ENCODE data around the gene CHD6.

Gene CHD6

DNA sequence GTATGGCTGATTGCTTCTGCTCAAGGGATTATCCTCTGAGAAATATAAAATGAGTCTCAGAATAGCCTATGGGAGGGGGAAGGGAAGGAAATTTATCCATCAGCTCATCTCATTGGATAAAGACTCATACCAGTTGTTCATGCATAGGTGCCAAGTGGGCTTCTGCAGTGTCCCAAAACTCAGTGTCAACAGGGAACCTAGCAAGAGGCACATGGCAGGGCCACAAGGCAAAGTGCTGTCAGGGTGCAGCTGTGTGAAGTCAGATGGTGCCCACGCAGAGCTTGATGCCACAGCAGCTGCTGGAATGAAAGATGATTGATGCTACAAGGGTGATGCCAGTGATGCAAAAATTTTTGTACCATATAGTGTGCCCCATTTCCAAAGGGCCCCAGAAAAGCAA, 3.2 kb upstream of the CHD6 start:
- TF ChIP-seq GABPA (IDR thresholded peaks at IDR 0.05; ENCODE audit: low read depth) (no peak), POLR2AphosphoS5 (IDR thresholded peaks at IDR 0.05; ENCODE audit: low read depth) (no peak), SPI1 (IDR thresholded peaks at IDR 0.05; ENCODE audit: borderline replicate concordance, low read depth) (no peak)
- TF ChIP-seq, protein P1, sequence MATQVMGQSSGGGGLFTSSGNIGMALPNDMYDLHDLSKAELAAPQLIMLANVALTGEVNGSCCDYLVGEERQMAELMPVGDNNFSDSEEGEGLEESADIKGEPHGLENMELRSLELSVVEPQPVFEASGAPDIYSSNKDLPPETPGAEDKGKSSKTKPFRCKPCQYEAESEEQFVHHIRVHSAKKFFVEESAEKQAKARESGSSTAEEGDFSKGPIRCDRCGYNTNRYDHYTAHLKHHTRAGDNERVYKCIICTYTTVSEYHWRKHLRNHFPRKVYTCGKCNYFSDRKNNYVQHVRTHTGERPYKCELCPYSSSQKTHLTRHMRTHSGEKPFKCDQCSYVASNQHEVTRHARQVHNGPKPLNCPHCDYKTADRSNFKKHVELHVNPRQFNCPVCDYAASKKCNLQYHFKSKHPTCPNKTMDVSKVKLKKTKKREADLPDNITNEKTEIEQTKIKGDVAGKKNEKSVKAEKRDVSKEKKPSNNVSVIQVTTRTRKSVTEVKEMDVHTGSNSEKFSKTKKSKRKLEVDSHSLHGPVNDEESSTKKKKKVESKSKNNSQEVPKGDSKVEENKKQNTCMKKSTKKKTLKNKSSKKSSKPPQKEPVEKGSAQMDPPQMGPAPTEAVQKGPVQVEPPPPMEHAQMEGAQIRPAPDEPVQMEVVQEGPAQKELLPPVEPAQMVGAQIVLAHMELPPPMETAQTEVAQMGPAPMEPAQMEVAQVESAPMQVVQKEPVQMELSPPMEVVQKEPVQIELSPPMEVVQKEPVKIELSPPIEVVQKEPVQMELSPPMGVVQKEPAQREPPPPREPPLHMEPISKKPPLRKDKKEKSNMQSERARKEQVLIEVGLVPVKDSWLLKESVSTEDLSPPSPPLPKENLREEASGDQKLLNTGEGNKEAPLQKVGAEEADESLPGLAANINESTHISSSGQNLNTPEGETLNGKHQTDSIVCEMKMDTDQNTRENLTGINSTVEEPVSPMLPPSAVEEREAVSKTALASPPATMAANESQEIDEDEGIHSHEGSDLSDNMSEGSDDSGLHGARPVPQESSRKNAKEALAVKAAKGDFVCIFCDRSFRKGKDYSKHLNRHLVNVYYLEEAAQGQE (IDR thresholded peaks at IDR 0.05; ENCODE audit: insufficient replicate concordance, low read depth): no peak
- TF ChIP-seq, protein P2, sequence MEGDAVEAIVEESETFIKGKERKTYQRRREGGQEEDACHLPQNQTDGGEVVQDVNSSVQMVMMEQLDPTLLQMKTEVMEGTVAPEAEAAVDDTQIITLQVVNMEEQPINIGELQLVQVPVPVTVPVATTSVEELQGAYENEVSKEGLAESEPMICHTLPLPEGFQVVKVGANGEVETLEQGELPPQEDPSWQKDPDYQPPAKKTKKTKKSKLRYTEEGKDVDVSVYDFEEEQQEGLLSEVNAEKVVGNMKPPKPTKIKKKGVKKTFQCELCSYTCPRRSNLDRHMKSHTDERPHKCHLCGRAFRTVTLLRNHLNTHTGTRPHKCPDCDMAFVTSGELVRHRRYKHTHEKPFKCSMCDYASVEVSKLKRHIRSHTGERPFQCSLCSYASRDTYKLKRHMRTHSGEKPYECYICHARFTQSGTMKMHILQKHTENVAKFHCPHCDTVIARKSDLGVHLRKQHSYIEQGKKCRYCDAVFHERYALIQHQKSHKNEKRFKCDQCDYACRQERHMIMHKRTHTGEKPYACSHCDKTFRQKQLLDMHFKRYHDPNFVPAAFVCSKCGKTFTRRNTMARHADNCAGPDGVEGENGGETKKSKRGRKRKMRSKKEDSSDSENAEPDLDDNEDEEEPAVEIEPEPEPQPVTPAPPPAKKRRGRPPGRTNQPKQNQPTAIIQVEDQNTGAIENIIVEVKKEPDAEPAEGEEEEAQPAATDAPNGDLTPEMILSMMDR (IDR thresholded peaks at IDR 0.05; ENCODE audit: insufficient read depth, low read length): no peak
- H3K27me3 ChIP-seq (ENCODE audit: insufficient read depth, poor library complexity, severe bottlenecking): no peaks in the 10 kb centered on the region
- no peak overlapping the region for H3K27ac ChIP-seq (replicated peaks)
- no peak for DNase-seq (ENCODE audit: low read depth in 1 of 2, low spot score in 1 of 2)
- no peak overlapping the region for H3K4me3 ChIP-seq (replicated peaks; ENCODE audit: insufficient read depth, low read length)

DNA sequence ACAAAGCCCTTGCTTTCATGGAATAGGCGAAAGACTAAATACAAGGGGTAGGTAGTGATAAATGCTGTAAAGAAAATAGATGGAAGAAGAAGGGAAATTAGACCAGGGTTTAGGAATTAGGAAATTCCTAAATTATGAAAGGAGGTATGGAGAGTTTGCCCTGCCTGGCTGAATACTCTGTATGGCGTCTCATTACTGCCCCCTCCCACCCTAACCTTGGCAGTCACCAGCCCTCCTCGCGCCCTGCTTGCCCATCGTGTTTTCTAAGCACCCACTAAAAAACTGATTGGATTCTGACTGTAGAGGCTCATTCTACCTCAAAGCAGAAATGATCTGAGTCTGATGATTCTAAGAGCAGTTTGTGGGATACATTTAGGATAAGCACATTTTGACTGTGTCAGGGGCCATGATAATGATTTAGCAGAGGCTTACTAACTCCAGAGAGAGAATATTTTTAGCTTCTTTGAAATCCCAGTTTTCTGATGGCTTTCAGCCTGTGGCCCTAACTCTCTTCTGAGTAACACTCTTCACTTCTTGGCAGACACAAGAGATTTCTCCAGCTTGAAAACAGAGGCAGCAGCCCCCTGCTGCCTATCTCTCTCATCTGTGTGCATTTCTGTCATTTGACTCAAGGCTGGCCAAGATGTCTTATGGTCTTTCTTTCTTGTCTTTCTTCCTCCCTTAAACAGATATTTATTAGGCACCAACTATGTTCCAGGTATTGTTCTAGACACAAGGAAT, 1.4 kb upstream of the CHD6 start:
- Histone ChIP-seq H3K4me3 (replicated peaks; ENCODE audit: insufficient read depth, low read length) (no peak overlapping the region), H3K27ac (replicated peaks) (no peak overlapping the region), H3K27me3 (ENCODE audit: insufficient read depth, poor library complexity, severe bottlenecking) (no peaks in the 10 kb centered on the region)
- DNase-seq (ENCODE audit: low read depth in 1 of 2, low spot score in 1 of 2): no peak
- TF ChIP-seq POLR2AphosphoS5 (IDR thresholded peaks at IDR 0.05; ENCODE audit: low read depth) (no peak), GABPA (IDR thresholded peaks at IDR 0.05; ENCODE audit: low read depth) (no peak), SPI1 (IDR thresholded peaks at IDR 0.05; ENCODE audit: borderline replicate concordance, low read depth) (no peak)
- TF ChIP-seq, protein P2 (IDR thresholded peaks at IDR 0.05; ENCODE audit: insufficient read depth, low read length): no peak
- TF ChIP-seq, protein P1 (IDR thresholded peaks at IDR 0.05; ENCODE audit: insufficient replicate concordance, low read depth): no peak

DNA sequence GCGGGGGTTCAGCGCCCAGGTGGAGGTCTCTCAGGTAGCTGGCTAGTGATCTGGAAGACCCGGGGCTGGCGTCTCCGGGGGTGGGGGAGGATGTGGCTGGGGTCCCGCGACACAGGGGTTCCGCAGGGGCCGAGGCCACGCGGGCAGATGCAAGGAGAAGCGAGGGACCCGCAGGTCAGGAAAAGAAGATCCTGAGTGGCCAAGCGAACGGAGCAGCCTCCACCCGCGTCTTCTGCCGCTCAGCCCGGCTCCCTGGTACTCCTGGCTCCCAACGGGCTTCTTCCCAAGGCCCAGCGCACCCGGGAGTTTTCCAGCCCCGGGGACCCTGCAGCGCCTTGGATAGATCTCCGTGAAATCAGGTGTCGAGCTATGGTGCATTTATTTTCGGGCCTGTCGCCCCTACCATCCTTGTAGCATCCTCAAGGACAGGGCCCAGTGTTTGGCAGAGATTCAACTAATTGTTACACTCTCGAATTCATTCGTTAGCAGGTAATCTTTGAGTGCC, 682 bp upstream of the CHD6 start:
- no peak overlapping the region for H3K27ac ChIP-seq (replicated peaks)
- no peaks in the 10 kb centered on the region for H3K27me3 ChIP-seq (ENCODE audit: insufficient read depth, poor library complexity, severe bottlenecking)
- TF ChIP-seq, protein P1 (IDR thresholded peaks at IDR 0.05; ENCODE audit: insufficient replicate concordance, low read depth): no peak
- no peak for TF ChIP-seq POLR2AphosphoS5 (IDR thresholded peaks at IDR 0.05; ENCODE audit: low read depth)
- TF ChIP-seq SPI1 (IDR thresholded peaks at IDR 0.05; ENCODE audit: borderline replicate concordance, low read depth): no peak
- TF ChIP-seq GABPA (IDR thresholded peaks at IDR 0.05; ENCODE audit: low read depth): no peak
- TF ChIP-seq, protein P2 (IDR thresholded peaks at IDR 0.05; ENCODE audit: insufficient read depth, low read length): no peak
- no peak for DNase-seq (ENCODE audit: low read depth in 1 of 2, low spot score in 1 of 2)
- H3K4me3 ChIP-seq (replicated peaks; ENCODE audit: insufficient read depth, low read length): peak overlapping the region; percentile 85
